SJSA1 (cell line): ENCODE data around the gene CRTC2. TPM values are rescaled to one million over a fixed set of nuclear protein-coding genes. Genes with fewer than 3 reads are reported as not detected.
"Not testable (repeated sequence)": the region's sequence is repeated elsewhere in the genome, so short reads cannot be mapped to it uniquely, and the experiment has no call there.

Experiments
- DNase-seq, 2 experiments: peaks; one replicate each; pipeline ENCODE4 v3.0.0-alpha.2; 2015 to 2020; ENCODE audit warnings: low spot score in 2 of 2, low read depth in 1 of 2
- H3K27ac ChIP-seq: fragments of 250-450 bp; sonication (Bioruptor Pico); 2 replicates; pipeline ENCODE4 v1.5.1; 2020; ENCODE audit warnings: mild to moderate bottlenecking, moderate library complexity
- H3K27me3 ChIP-seq: fragments of 250-450 bp; sonication (Bioruptor Pico); replicated peaks from 2 replicates; pipeline ENCODE4 v1.5.1; 2020; ENCODE audit warnings: mild to moderate bottlenecking, moderate library complexity
- H3K36me3 ChIP-seq: fragments of 250-450 bp; sonication (Bioruptor Pico); 2 replicates; pipeline ENCODE4 v1.5.1; 2020; ENCODE audit warnings: mild to moderate bottlenecking
- H3K4me1 ChIP-seq: fragments of 250-450 bp; sonication (Bioruptor Pico); replicated peaks from 2 replicates; pipeline ENCODE4 v1.6.1; 2021; ENCODE audit warnings: mild to moderate bottlenecking
- H3K4me3 ChIP-seq: fragments of 250-450 bp; sonication (Bioruptor Pico); 2 replicates; pipeline ENCODE4 v1.5.1; 2020; ENCODE audit warnings: mild to moderate bottlenecking
- H3K9me3 ChIP-seq: fragments of 250-450 bp; sonication (Bioruptor Pico); replicated peaks from 2 replicates; pipeline ENCODE4 v1.5.1; 2020; ENCODE audit warnings: mild to moderate bottlenecking
- total RNA-seq: library from RNA; depleted of rRNA; stranded (reverse); fragments of >200 nt; shearing (Covaris generic); gene quantifications from 2 replicates; pipeline ENCODE4 v1.2.3, GENCODE V29; 2014

The CRTC2 gene
- total RNA-seq, 1 experiment from 2014 or later: 10.3 TPM

DNA sequence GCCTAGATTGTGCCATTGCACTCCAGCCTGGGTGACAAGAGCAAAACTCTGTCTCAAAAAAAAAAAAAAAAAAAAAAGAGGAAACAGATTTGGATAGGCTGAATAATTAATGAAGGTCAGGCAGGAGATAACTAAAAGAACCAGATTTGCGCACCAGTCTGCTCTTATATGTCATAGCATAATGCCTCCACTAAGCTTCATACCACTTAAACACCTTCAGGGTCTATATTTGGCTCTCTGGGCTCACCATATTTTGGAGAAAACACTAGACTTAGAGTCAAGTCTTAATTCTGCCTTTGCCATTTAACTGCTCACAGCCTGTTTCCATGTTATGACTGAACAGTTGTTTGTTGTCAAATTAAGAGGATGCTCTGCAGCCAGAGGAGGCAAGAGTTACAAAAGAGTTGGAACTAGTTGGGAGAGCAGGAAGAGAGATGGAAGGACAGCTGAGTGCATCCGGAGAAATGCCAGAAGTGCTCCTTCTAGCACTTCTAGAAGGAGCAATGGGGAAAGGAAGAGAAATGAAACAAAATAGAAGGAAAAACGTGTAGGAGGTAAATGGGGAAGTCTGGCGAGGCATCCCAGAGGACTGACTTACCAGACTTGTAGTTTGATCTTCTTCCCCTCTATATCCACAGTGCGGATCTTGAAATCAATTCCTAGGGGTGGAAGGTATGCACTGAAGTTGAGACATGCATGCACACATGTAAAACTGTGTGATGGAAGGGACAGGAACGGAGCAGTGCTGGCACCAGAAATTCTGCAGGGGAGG lies 25.9 kb upstream of the CRTC2 start:
- H3K9me3 ChIP-seq: no peaks in the 10 kb centered on the region

DNA sequence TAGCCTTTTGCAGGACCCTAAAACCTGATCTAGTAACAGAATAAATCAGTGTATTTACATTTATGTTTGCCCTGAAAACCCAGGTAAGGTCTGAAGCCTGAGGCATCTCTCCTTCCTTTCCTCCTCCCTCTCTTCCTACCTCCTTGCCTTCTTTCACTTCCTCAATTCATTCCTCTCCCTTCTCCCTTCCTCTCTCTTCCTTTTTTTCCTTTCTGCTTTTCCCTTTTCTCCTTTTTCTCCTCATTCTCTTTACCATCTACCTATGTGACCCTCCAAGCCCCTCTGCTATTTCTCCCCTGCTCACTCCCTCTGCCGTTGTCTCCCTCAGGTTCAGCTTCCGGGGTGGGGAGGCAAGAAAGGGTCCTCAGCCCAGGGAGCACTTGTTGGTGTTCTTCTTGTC lies 23.3 kb upstream of the CRTC2 start:
- not testable (repeated sequence) for H3K4me3 ChIP-seq, H3K9me3 ChIP-seq, H3K27me3 ChIP-seq, H3K27ac ChIP-seq, DNase-seq
- Histone ChIP-seq H3K36me3 (peaks cover 45% of the 10 kb centered on the region), H3K4me1 (peaks cover 18% of the 10 kb centered on the region)

More for the DNA sequence above, 25.9 kb upstream of the CRTC2 start:
- H3K36me3 ChIP-seq: peaks cover 36% of the 10 kb centered on the region
- no peak overlapping the region for H3K27ac ChIP-seq
- peaks cover 18% of the 10 kb centered on the region for H3K4me1 ChIP-seq
- DNase-seq: no peak
- H3K27me3 ChIP-seq: no peaks in the 10 kb centered on the region
- no peak overlapping the region for H3K4me3 ChIP-seq

DNA sequence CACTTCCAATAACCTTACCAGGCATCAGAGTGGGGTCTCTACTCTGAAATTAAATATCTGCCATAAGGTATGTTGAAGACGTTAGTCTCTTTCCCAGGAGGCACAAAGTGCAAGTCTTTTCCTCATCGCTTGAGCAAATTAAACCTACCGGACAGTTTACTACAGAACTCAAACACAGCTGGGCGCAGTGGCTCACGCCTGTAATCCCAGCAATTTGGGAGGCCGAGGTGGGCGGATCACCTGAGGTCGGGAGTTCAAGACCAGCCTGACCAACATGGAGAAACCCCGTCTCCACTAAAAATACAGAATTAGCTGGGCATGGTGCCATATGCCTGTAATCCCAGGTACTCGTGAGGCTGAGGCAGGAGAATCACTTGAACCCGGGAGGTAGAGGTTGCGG lies 20.7 kb upstream of the CRTC2 start:
- H3K9me3 ChIP-seq: not testable (repeated sequence)

DNA sequence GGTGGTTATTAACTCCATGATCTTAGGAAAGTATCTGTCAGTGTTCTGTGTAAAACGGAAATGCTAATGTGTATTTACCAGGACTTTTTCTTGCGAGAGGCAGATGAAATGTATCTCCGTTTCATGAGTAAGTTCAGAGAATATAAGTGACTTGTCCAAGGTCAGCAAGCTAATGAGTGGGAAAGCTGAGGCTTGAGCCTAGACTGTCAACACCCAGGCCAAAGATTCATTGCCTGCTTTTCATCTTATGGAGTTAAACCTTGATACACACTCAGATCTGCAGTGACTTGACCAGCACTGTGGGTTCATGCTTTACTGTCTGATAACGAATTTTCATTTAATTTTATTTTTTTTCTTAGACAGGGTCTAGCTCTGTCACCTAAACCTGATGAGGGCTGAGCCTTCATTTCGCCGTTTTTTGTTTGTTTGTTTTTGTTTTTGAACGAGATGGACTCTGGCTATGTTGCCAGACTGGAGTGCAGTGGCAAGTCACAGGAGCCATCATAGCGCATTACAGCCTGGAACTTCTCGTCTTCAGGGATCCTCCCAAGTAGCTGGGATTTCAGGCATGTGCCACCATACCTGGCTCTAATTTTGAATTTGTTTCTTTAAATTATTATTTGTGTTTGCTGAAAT lies 20.0 kb upstream of the CRTC2 start:
- Histone ChIP-seq H3K36me3 (peaks cover 64% of the 10 kb centered on the region), H3K27ac (no peak overlapping the region), H3K9me3 (no peaks in the 10 kb centered on the region), H3K27me3 (no peaks in the 10 kb centered on the region), H3K4me1 (peaks cover 8% of the 10 kb centered on the region), H3K4me3 (peak overlapping the region; percentile 70)
- DNase-seq: no peak

More for the DNA sequence above, 20.7 kb upstream of the CRTC2 start:
- not testable (repeated sequence) for DNase-seq, H3K4me3 ChIP-seq, H3K4me1 ChIP-seq, H3K27me3 ChIP-seq, H3K27ac ChIP-seq
- peaks cover 62% of the 10 kb centered on the region for H3K36me3 ChIP-seq

DNA sequence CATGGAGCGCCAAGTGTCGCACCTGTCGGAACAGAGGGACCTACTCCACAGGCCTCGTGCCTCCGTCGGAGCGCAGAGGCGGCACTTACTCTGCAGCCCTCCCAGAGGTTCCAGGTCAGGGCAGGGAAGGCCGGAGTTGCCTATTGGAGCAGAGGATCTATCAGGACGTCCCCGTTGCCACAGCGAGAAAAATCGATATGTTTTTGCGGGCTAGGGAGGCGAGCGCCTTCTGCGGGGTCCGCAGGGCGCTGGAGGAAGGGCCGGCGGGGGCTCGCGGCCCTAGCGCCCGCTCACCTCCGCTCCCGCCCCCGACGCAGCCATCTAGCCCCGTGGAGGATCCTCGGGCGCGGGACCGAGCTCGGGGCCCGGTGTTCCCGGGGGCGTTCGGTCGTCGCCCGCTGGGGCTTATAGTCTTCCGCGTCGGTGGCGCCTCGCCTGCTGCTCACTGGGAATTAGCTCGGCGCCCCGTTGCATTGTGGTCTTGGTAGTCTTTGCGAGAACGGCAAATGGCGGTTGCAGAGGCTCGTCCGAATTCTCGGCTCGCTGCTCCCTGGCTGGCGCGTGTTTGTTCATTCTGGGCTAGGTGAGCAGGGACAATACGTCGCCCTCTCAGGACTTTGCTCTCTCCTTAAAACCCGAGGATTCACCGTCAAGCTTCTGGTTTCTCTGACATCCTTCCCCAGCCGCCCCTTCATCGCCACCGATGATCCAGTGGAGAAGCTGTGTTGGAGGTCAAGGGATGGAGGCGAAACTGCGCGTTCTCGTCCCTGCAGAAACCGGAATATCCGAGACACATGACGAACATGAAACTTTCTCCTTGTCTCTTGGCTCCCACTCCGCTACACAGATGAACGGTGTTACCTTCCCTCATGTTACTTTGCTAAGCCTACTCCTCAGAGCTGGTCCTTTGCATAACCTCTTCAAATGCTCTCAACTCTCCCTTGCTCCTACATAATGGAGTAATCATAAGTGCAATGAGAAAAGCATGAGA lies 19.1 kb upstream of the CRTC2 start, which contains the start of gene JTB:
Gene JTB, minus strand, starts transcription at position 425 of the 991 bp plus-strand sequence. Its CDS starts 422 bp downstream, at position 3.
- no peaks in the 10 kb centered on the region for H3K9me3 ChIP-seq

DNA sequence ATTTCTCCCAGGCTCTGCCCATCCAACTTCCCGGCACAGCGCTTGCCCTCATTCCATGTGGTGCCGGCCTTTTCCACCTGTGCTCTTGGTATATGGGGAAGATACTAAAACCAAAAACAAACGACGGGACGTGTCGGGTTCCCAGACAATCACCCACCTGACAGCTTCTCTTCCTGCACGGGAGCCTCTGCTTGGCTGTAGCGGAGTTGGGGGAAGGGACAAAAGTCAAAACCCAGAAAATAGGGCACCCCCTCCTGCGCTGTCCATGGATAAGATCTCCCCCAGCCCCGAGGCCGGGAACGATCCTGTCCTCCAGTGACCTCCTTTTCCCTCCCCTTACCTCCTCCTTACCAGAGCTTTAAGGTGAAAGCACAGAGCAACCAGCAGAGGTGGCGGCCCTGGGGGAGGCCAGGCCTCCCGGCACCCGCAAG lies 18.4 kb upstream of the CRTC2 start:
- H3K36me3 ChIP-seq: peaks cover 51% of the 10 kb centered on the region
- H3K4me3 ChIP-seq: peak overlapping the region; percentile 70
- no peaks in the 10 kb centered on the region for H3K27me3 ChIP-seq
- no peaks in the 10 kb centered on the region for H3K9me3 ChIP-seq
- no peak overlapping the region for H3K27ac ChIP-seq
- DNase-seq: no peak
- peaks cover 8% of the 10 kb centered on the region for H3K4me1 ChIP-seq

More for the DNA sequence above, 19.1 kb upstream of the CRTC2 start, which contains the start of gene JTB:
- Histone ChIP-seq H3K4me1 (peaks cover 8% of the 10 kb centered on the region), H3K27ac (no peak within 1 kb of the TSS), H3K27me3 (no peaks in the 10 kb centered on the region), H3K36me3 (peaks cover 55% of the 10 kb centered on the region), H3K4me3 (peak within 1 kb of the TSS; percentile 70)
- peak; percentile 67 to 83 for DNase-seq

DNA sequence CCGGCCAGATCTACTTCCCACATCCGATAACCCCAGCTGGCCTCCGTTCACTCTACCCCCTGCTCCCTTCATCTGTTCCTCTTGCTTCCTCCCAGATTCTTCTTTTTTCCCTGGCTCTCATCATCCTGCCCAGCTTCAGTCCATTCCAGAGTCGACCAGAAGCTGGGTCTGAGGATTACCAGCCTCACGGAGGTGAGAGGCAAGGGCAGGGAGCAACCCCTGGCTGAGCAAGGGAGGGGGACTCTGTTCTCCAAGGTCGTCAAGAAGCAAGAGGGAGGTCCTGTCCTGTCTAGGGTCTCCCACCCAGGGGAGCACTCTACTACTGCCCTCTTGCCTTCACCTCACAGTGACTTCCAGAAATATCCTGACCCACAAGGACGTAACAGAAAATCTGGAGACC lies 15.1 kb upstream of the CRTC2 start:
- Histone ChIP-seq H3K27ac (no peak overlapping the region), H3K27me3 (no peaks in the 10 kb centered on the region), H3K4me3 (no peak overlapping the region), H3K9me3 (no peaks in the 10 kb centered on the region), H3K4me1 (peaks cover 8% of the 10 kb centered on the region), H3K36me3 (peaks cover 34% of the 10 kb centered on the region)
- DNase-seq: no peak

DNA sequence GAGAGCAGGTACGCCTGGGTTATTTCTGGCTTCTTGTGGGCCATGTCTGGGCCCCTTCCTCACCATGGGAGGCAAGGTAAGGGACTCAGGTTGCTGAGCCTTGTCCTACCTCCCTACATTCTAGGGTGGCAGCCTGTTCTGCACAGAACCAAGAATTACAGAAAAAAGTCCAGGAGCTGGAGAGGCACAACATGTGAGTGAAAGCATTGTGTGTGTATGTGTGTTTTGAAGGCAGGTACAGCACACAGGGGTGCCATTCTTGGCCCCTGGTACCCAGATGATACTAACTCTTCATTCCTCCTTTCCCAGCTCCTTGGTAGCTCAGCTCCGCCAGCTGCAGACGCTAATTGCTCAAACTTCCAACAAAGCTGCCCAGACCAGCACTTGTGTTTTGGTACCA lies 14.7 kb upstream of the CRTC2 start:
- no peak overlapping the region for H3K4me3 ChIP-seq
- H3K27ac ChIP-seq: no peak overlapping the region
- peaks cover 10% of the 10 kb centered on the region for H3K4me1 ChIP-seq
- H3K36me3 ChIP-seq: peaks cover 33% of the 10 kb centered on the region
- no peak for DNase-seq
- H3K9me3 ChIP-seq: no peaks in the 10 kb centered on the region
- H3K27me3 ChIP-seq: no peaks in the 10 kb centered on the region

DNA sequence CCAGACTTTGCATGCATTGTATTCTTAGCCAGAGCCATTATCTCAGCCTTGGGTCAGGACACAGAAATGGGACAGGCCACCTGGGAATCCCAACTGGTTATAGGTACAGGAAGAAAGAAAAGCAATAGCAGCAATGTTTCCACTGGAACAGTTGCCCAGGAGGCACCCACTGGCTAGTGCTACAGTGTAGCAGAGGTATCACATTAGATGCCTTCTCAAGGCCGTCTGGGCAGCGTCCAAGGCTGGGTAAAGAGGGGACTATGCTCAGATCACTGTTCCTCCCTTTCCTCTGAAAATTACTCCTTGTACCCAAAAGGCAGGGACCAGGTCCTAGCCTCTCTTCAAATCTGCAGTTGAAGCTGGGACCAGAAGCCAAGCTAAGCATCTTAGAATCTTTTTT lies 11.9 kb upstream of the CRTC2 start:
- H3K4me1 ChIP-seq: peaks cover 16% of the 10 kb centered on the region
- no peaks in the 10 kb centered on the region for H3K27me3 ChIP-seq
- no peak for DNase-seq

DNA sequence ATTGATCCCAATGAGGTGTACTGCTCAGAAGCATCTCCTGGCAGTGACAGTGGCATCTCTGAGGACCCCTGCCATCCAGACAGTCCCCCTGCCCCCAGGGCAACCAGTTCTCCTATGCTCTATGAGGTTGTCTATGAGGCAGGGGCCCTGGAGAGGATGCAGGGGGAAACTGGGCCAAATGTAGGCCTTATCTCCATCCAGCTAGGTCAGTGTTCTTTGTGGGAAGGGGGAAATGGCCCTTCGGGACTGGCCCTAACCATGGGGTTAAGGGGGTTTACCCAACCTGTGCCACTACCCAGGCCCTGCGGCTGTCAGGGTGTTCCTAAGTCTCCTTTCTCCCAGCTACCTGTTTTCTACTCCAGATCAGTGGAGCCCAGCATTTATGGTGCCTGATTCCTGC lies 10.6 kb upstream of the CRTC2 start:
- Histone ChIP-seq H3K4me3 (no peak overlapping the region), H3K27me3 (no peaks in the 10 kb centered on the region), H3K27ac (no peak overlapping the region), H3K9me3 (no peaks in the 10 kb centered on the region), H3K36me3 (peaks cover 5% of the 10 kb centered on the region), H3K4me1 (peaks cover 24% of the 10 kb centered on the region)
- no peak for DNase-seq

More for the DNA sequence above, 11.9 kb upstream of the CRTC2 start:
- Histone ChIP-seq H3K9me3 (no peaks in the 10 kb centered on the region), H3K36me3 (peaks cover 19% of the 10 kb centered on the region), H3K27ac (no peak overlapping the region), H3K4me3 (no peak overlapping the region)

DNA sequence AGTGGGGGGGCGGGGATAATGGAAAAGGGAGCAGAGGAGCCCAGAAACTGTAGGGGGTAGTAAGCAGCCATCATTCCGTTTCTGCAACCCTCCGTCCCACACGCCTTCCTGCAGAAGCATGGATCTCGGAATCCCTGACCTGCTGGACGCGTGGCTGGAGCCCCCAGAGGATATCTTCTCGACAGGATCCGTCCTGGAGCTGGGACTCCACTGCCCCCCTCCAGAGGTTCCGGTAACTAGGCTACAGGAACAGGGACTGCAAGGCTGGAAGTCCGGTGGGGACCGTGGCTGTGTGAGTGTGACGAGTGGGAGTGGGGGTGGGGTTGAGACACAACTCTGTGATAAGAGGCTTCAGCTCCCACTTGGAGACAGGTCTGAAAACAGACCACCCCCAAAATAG lies 10.0 kb upstream of the CRTC2 start:
- Histone ChIP-seq H3K9me3 (no peaks in the 10 kb centered on the region), H3K27ac (no peak overlapping the region), H3K27me3 (no peaks in the 10 kb centered on the region), H3K4me1 (peaks cover 27% of the 10 kb centered on the region), H3K4me3 (no peak overlapping the region), H3K36me3 (no peaks in the 10 kb centered on the region; the same call in 1 of the 2 replicates)
- no peak for DNase-seq

DNA sequence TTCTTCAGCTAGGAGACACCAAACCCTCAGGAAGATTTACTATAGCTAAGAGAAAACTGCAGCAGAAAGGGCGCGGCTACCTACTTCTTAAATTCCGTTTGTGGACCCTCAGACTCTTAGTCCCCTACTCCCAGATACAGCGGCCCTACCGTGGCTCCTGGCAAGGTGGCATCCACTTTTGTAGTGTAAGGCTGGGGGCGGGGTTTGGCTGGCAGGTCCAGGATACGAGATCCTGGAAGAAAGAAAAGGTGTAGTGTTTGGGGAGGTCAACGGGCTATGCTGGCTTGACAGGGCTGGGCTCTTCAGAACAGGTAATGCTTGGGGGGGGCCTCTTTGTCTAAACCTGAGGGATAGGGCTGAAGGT lies 9.6 kb upstream of the CRTC2 start:
- Histone ChIP-seq H3K36me3 (no peaks in the 10 kb centered on the region), H3K4me1 (peaks cover 27% of the 10 kb centered on the region), H3K27ac (peak overlapping the region; percentile 82; the same call in 1 of the 2 replicates), H3K27me3 (no peaks in the 10 kb centered on the region), H3K4me3 (peak overlapping the region; percentile 51), H3K9me3 (no peaks in the 10 kb centered on the region)
- no peak for DNase-seq
